Liver (tissue), 3 donors: Measurements from ENCODE around the gene PHF20.

ENCODE experiments used
- GABPA ChIP-seq, 2 donors: IDR thresholded peaks in 1 of 2; conservative IDR thresholded peaks in 1 of 2; 2 replicates each; pipeline ENCODE4 v1.6.1; 2016; ENCODE audit warnings: antibody characterized with exemption in 2 of 2, mild to moderate bottlenecking in 1 of 2, moderate library complexity in 1 of 2
- NR2F2 ChIP-seq: IDR thresholded peaks from 2 replicates; pipeline ENCODE4 v1.6.1; 2016; ENCODE audit warnings: antibody characterized with exemption
- RAD21 ChIP-seq, 2 donors: IDR thresholded peaks; 2 replicates each; pipeline ENCODE4 v1.6.1; 2016; ENCODE audit warnings: antibody characterized with exemption in 2 of 2, mild to moderate bottlenecking in 2 of 2
- TF ChIP-seq, protein P1 (sequence below): fragments of 150-350 bp; IDR thresholded peaks from 2 replicates; pipeline ENCODE4 v1.5.1; 2017; ENCODE audit warnings: improper control_type of control experiment, low read depth, low read length; ENCODE audit not compliant: missing input control
- donor health status: healthy.
- donor health status: healthy.

DNA sequence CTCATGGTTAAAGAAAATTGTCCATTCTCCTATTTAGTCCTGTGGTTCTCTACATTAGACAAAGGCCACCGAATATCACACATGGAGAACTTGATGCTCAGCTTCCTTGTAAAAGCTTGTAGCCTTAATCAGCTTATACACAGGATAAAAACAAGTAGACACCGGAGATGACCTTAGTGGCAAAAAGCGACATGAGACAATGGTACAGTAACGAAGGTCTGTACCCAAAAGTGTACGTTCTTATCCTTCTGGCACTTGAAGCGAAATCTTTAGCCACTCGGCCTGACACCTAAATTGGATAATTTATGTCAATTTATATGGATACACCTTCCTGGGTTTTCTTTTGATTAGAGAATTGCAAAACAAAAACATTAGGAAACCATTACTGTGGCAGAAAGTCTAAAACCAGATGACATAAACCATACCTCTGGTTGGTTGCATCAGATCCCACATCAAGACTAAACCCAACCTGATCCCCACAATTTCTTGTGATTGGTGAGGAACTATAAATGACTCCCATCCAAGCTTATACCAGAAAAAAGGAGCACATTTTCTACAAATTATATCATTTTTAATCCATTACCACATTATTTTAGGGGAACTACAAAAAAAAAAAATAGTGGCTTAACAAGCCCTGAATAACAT is 35.9 kb upstream of the PHF20 start:
- TF ChIP-seq, protein P1, sequence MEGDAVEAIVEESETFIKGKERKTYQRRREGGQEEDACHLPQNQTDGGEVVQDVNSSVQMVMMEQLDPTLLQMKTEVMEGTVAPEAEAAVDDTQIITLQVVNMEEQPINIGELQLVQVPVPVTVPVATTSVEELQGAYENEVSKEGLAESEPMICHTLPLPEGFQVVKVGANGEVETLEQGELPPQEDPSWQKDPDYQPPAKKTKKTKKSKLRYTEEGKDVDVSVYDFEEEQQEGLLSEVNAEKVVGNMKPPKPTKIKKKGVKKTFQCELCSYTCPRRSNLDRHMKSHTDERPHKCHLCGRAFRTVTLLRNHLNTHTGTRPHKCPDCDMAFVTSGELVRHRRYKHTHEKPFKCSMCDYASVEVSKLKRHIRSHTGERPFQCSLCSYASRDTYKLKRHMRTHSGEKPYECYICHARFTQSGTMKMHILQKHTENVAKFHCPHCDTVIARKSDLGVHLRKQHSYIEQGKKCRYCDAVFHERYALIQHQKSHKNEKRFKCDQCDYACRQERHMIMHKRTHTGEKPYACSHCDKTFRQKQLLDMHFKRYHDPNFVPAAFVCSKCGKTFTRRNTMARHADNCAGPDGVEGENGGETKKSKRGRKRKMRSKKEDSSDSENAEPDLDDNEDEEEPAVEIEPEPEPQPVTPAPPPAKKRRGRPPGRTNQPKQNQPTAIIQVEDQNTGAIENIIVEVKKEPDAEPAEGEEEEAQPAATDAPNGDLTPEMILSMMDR: no peak
- TF ChIP-seq RAD21 (IDR thresholded peaks at IDR 0.05) (no peak), GABPA (IDR thresholded peaks at IDR 0.05 in 1 of 2, conservative IDR thresholded peaks at IDR 0.05 in 1 of 2) (no peak), NR2F2 (no peak)
